GM19463 (cell line): ENCODE results near the gene MGA.

Source experiments
- ATAC-seq: cut with Tn5 transposase; IDR thresholded peaks from one replicate; pipeline ENCODE4 v1.9.1; 2021; ENCODE audit warnings: mild to moderate bottlenecking, moderate library complexity; ENCODE audit not compliant: unreplicated experiment

Gene MGA

GRCh38 chr15:41656188-41656587 lies 4.0 kb upstream of the MGA start:
- ATAC-seq = no peak

GRCh38 chr15:41658689-41659088 lies 1.5 kb upstream of the MGA start:
- no peak for ATAC-seq

- no peak for ATAC-seq
These were observed 1.0 kb upstream of the MGA start for GRCh38 chr15:41659190-41659589.

- no peak for ATAC-seq
These were observed 360 bp upstream of the MGA start for GRCh38 chr15:41659855-41660234.

- no peak for ATAC-seq
These were observed 893 bp downstream of the MGA start for GRCh38 chr15:41661078-41661517.

GRCh38 chr15:41661518-41662225 lies 1.5 kb downstream of the MGA start:
- ATAC-seq = peak; percentile 38

- no peak for ATAC-seq
These were observed 6.2 kb downstream of the MGA start for GRCh38 chr15:41666353-41666920.

- ATAC-seq = no peak
These were observed 9.5 kb downstream of the MGA start for GRCh38 chr15:41669701-41670100.

- no peak for ATAC-seq
These were observed 11.7 kb downstream of the MGA start for GRCh38 chr15:41671656-41672648.

- no peak for ATAC-seq
These were observed 15.1 kb downstream of the MGA start for GRCh38 chr15:41675337-41675736.

- no peak for ATAC-seq
These were observed 18.5 kb downstream of the MGA start for GRCh38 chr15:41678742-41679141.

GRCh38 chr15:41683955-41684354 lies 23.8 kb downstream of the MGA start:
- no peak for ATAC-seq

GRCh38 chr15:41688671-41689070 lies 28.5 kb downstream of the MGA start:
- ATAC-seq = no peak

GRCh38 chr15:41689083-41689482 lies 28.9 kb downstream of the MGA start:
- no peak for ATAC-seq

GRCh38 chr15:41689834-41690233 lies 29.6 kb downstream of the MGA start:
- no peak for ATAC-seq

- ATAC-seq = no peak
These were observed 30.4 kb downstream of the MGA start for GRCh38 chr15:41690636-41691035.

- no peak for ATAC-seq
These were observed 31.3 kb downstream of the MGA start for GRCh38 chr15:41691471-41691870.

- no peak for ATAC-seq
These were observed 31.8 kb downstream of the MGA start for GRCh38 chr15:41692049-41692448.

GRCh38 chr15:41693757-41694156 lies 33.6 kb downstream of the MGA start:
- ATAC-seq = no peak

GRCh38 chr15:41695750-41696436 lies 35.7 kb downstream of the MGA start:
- ATAC-seq = peak; percentile 82

GRCh38 chr15:41698779-41699178 lies 38.6 kb downstream of the MGA start:
- ATAC-seq = no peak
